ENCODE results near the gene LRRC55.
A peak's percentile ranks its signal among the peaks of the same experiment; 100 is the strongest.

The LRRC55 gene

DNA sequence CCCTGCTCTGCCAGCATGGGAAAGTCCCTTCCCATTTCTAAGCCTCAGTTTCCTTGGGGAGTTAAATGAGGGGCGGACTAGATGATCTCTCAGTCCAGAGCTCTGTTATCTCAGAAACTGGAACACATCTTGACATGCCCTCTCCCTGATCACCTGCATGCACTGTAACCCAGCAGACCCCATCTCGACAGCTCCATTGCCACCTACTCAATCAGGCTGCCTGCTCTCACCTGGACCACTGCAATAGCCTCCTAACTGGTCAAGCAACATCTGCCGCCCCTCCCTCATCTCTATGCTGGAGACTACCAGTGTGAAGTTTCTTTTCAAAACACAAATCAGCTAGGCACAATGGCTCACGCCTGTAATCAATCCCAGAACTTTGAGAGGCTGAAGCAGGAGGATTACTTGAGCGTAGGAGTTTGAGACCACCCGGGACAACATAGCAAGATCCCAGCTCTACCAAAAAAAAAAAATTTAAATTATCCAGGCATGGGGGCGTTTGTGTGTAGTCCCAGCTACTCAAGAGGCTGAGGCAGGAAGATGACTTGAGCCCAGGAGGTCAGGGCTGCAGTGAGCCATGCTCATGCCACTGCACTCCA lies 22.2 kb downstream of the LRRC55 start:
- DNase-seq: no peak

DNA sequence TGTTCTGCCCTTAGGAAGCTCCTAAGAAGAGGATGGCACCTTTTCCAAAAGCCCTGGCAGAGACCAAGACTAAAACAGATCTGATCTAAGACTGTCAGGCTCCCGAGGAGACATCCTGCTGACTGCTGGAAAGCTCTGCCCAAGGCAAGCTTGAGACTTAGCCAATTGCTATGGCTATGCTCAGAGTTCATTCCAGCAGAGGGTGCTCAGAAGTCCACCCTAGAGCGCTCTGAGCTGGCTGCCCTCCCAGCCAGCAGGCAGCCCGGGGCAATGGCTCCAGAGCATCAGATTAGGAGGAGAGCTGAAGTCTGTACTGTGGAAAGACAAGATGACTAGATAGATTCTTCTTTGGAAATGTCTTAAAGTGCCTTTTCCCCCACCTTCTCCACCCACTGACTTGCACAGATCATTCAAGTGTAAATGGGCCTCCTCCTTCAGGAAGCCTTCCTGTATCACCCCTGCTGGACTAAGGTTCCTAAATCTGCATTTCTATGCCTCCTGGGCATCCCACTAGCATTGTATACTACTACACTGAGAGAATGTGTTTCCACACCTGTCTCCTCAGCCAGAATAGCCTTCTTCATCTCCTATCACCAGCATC lies 23.4 kb downstream of the LRRC55 start:
- DNase-seq: no peak

DNA sequence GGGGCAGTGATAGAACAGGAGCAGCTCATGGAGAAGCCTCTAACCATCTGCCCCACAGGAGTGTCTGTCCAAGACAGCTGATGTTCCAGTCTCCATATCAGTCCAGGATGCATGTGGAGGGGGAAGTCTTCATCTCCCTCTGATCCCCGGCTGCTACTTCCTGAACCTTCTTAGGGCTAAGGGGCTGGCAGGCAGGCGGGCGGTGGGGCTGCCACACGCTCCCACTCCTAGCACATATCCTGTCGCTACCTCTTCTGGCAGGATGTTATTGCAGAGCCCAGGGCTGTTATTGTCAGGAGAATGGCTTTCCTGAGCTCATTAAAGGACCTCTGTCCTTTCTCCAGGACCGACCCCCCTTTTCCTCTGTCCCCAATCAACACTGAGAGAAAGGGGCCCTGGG lies 25.4 kb downstream of the LRRC55 start:
- DNase-seq: no peak

DNA sequence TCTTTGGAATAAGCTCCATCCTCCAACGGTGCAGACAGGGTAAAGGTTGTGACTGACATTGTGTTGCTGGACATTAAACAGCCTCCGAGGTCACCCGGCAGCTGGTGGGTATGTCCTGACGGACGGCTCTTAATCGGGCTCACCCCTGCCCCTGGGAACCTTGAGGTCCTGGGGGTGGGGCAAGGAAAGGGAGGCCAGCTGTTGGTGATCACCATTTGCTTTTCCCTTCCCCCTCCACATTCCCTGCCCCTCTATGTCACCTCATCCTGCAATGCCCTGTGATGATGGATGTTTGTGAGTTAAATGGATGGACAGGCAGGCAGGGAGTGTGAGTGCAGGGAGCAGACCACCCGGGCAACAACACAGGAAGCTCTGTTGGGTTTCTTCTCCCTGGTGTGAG lies 29.0 kb downstream of the LRRC55 start:
- DNase-seq: no peak

DNA sequence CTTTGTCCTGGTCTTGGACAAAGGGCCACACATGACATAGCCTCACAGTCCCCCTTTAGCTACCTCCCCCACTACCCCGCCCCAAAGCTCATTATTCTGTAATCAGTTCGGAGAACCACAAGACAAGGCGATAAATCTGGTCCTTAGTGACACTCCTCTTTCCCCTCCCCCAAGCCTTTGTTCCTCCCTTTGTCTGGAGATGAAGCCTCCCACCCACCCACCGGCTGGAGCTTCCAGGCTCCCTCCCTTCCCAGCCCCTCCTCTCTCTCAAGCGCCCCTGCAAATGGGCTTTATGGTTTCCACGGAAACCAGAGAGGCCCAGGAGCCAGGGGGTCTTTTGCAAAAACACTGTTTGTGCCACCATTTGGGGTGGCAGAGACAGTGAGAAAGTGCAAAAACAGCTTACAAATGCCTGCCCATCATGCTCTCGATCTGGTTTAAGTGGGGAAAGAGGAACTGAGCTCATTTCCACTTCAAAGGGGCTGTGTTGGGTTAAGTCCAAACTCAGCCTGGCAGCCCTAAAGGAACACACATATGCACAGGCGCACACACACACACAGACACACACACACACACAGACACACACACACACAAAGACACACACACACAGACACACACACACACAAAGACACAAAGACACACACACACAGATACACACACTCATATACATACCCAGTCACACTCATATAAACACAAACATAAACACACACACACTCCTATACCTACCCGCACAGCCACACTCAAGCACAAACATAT lies 31.8 kb downstream of the LRRC55 start:
- DNase-seq: peak; percentile 1

DNA sequence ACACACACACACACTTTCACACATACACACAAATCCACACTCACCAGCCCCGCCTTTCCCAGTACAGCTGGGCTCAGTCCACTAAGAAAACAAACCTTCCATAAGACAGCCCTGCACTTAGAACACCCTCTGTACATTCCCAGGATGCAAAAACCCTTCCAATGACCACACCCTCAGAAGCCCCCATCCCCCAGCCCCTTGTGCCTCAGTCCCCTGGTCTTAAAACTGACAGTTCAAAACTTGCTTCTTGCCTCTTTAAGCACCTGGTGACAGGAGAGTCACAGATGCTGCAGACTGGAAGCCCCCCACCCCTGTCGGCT lies 32.3 kb downstream of the LRRC55 start:
- no peak for DNase-seq

DNA sequence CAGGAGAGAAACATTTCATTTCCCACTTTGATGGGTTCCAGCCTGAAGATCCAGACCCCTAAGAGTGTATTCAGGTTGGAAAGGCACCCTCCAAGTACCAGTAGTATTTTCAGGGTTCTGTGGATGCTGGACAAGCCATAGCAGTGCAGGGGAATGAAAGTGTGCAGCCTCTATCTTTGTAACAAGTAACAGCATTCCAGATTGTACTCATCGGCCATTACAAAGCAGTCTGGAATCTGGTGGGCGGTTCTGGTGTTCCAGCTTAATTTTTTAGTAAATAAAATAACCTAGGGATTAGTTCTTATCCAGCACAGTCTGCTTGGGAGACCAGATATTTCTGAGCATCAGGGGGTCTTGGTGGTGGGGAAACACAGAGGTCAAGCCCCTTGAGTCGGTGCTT lies 32.7 kb downstream of the LRRC55 start:
- no peak for DNase-seq

DNA sequence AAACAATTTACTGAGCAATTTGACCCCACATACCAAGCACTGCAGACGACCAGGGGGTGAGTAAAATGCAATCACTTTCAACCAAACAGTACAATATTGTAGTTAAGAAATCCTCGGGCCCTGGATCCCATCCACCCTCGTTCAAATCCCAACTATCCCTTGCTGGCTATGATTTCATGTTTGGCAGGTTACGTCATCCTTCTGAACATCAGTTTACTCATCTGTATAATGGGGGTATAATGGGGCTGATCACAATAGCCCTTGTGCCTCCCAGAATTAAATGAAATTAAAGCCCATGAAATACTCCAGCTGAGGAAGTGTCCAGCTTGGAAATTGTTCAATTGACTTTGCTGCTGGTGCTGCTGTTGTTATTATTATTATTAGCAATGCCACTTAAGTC lies 34.7 kb downstream of the LRRC55 start:
- no peak for DNase-seq

DNA sequence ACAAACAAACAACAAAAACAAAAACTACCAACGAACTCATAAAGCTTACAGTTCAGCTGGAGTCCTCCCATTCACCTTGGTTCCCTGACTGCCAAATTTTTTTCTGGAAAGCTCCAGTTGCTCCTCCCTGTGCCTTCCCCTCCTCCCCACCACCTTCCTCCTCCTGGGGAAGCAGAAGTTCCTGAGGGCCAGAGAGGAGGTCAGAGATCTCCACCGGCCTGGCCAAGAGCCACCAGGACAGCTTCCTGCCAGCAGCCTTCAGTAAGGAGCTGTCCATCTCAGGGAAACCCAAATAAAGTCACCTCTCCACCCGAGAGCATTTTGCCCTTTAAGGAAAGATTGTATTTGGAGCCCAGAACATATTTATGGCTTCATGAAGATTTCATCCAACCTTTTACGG lies 35.3 kb downstream of the LRRC55 start:
- DNase-seq: no peak

DNA sequence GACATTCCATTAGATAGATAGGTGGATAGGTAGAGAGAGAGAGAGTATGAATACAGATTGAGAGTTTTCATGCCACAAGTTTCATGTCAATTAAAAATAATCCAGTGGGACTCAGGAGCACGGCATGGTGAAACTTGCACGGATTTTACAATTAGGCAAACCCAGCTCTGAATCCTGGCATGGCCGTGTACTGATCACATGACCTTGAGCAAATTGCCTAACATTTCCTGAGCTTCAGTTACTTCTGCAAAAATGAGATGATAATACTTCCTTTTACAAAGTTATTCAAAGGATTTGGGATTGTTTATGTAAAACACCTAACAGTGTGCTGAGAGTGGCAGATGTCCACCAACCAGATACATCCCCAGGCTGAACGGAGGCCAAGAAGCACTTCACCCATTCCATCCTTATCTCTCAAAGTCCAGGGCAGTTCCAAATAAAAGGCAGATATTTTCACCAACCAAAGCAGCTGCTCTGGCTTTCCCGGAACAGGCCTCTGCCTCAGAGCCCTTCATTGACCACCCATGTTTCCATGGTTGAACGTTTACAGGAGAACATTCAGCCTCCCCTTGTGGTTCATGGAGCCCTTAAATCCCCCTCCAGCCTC lies 37.4 kb downstream of the LRRC55 start:
- DNase-seq: no peak

DNA sequence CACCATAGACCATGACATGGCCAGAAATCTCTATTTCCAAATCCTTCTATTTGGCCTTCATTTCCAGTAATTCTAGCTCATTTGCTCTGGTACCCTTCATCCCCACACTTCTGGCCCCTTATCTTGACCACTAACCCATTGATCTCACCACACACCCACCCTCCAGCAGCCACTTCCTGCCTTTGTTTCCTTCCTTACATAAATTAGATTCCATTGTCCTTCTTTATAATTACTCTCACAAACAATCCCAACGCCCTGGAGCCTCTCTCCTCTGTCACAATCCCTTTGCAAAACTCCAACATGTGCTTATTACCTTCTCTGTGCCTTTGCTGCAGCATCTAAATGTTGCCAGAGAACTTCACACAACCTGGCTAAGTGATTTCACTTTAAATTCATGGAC lies 40.5 kb downstream of the LRRC55 start:
- no peak for DNase-seq

DNA sequence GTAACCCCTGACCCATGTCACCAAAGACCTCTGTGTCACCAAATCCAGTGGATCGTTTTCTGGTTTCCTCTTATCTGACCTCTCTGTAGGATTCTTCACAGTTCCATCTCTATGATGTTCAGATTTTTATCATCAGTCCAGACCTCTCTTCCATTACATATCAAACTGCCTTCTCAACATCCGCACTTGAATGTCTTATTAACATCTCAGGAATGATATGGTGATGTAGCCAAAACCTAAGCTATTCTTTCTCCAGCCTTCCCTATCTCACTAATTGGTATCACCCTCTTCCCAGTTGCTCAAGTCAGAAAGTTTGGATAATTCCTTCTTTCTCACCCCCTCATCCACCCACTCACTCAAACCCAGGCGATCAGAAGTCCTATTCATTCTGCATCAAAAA lies 41.8 kb downstream of the LRRC55 start:
- no peak for DNase-seq

DNA sequence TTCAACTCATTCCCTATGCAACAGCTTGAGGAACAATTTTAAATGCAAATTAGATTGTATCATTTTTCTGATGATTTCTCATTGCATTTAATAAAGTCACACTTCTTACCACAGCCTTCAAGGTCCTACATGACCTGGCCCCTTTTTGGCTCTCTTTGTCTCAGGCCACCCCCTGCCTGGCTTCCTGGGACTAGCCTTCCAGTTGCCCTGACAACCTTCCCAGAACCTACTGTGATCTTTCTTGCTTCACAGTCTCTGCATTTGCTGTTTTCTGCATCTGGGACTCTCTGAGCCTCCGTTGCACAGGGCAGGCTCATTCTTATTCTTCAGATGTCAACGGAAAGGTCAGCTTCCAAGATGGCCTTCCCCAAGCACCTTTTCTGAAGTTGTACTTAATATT lies 42.4 kb downstream of the LRRC55 start:
- DNase-seq: no peak

DNA sequence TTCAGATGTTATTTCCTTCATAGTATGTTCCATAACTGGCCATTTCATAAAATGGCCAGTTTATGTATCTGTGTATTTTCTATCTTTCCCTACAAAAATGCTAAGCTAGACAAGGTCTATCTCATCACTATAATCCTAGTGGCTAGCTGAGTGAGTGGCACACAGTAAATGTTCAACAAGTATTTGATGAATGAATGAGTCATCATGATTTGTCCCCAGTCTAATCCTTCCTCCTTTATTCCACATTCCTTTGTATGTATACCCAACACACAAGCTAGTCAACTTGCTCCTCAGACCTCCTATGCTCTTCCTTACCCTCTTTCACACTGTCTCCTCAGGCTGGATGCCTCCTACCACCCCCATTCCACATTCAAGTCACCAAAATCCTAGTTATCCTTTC lies 42.8 kb downstream of the LRRC55 start:
- no peak for DNase-seq

DNA sequence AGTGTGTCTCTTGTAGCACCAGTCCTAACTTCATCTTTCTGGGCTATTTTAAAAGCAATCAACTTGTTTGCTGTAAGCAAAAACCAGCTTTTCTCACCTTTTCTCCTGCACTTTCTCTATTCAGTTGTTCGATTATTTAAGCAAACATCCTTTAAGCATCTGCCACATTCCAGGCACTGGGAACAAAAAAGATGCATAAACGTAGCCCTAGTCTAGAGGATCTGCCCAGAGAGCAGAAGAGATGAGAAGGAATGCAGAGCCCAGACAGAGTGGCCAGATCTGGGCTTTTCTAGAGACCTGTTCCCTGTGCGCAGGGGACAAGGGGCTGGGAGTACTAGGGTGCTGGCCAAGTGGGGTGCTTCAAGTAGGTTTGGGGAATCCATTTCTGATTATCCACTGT lies 46.8 kb downstream of the LRRC55 start:
- DNase-seq: no peak

DNA sequence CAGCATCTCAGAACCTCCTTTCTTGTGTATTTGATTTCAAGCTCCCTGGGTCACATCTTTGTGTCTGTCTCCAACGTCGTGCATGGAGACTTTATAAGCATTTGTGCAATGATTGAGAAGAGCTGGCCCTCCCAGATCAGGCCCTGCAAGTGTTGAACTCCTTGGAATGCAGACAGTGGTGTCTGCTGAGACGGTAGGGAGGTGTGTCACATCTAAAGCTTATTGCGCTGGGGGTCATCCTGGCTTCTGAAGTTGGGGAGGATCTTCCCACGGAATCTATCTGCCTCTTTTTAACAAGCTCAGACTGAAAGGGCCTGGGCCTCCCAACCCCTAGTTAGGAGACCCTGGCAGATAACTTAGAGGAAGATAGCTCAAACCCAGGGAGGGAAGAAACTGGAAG lies 48.6 kb downstream of the LRRC55 start:
- no peak for DNase-seq

DNA sequence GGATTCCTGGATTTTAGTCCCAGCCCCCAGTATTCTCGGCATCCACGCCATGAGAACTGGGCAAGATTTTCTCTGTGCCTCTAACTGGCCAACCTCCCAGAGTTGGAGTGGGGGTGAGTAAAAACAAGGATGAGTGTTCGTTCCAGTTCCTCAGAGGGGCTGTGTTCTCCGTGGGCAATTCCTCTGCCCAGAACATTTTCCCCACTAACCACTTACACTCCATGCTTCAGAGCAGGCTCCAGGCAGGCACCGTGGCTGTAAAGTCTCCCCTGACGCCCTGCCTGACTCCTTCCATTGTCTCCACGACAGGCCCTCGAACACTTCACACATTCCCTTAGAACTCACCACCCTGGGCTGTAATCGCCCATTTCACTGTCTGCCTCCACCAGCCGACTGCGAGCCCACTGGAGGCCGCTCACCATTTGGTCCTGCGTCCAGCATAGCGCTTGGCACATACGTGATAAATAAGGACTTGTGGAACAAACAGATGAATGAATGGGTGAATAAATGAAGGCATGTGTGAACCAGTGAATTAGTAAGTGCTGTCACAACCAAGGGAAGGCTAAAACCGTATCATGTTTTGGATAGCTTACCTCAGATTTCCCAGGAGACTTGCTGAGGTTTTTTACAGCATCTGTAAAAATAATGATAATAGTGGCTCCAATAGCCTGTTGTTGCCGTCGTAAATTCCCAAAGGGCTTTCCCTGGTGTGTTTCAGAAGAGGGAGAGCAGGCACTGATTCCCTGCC lies 49.2 kb downstream of the LRRC55 start:
- no peak for DNase-seq

DNA sequence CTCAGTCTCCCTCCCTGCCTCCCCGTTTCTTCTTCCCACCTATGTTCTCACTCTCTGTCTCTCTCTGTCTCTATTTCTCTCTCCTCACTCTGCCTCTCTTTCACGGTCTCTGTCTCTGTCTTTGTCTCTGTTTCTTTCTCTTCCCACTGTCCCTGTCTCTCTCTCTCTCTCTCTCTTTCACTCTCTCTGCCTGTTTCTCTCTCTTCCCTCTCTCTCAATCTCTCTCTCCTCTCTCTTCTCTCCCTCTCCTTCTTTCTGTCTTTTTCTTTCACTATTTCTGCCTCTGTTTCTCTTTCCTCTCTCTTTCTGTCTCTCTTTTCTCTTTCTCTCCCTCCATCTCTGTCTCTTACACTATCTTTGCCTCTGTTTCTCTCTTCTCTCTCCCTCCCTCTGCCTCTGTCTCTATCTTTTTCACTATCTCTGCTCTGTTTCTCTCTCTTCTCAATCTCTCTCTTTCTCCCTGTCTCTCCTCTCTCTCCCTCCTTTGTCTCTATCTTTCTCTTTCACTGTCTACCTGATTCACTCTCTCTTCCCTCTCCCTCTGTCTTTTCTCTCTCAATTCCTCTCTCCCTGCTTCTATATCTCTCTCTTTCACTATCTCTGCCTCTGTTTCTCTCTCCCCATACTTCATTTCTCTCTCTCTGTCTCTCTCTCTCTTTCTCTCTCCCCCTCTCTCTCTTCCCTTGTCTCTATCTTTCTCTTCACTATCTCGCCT lies 49.9 kb downstream of the LRRC55 start:
- no peak for DNase-seq

DNA sequence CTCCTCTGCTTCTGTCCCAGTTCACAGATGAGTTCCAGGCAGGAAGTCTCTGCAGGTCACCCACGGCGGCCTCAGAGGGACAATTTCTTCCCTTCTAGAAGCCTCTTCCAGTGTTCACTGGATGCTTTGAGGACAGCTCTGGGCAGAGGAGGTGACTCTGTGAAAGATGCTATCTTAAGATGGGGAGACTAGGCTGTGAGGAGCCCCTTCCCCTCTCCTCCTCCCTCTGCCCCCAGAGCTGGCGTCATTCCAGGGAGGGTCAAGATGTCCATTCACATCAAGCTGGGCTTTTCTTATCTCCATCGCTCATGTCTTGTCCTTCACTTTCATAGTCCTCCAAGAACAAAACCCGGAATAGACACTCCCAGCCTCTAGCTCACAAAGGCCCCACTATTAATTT lies 51.9 kb downstream of the LRRC55 start:
- no peak for DNase-seq

DNA sequence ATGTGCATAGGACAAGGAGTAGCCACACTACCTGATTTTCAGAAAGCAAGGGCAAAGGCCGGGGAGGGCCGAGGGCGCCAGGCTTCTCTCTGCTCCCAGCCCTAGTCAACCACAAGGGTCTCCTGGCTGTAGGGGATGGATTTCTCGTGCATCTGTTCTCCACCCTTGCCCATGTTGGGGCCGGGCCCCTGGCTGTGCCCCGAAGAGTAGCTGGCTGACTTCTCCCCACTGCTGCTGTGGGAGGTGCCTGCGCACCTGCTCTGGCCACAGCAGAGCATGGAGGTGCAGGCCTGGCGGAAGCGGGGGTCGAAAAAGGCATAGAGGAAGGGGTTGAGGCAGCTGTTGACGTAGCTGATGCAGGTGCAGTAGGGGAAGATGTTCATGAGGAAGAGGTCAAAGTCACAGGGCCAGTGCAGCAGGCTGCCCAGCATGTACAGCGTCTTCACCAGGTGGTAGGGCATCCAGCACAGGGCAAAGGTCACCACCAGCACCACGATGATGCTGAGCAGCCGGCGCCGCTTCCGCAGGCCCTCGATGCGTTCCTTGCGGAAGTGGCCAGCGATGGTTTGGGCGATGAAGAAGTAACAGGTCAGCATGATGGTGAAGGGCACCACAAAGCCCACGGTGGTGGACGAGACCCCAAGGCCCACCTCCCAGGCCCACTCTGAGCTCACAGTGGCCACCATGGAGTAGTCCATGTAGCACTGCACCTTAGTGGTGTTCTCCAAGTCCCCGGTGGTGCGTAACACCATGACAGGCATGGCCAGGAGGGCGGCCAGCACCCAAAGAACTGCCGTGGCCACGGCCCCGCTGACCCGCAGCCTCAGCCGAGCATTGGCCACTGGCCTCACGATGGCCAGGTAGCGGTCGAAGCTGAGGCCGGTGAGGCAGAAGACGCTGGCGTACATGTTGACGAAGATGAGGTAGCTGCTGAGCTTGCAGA lies 54.3 kb downstream of the LRRC55 start:
- DNase-seq: no peak

DNA sequence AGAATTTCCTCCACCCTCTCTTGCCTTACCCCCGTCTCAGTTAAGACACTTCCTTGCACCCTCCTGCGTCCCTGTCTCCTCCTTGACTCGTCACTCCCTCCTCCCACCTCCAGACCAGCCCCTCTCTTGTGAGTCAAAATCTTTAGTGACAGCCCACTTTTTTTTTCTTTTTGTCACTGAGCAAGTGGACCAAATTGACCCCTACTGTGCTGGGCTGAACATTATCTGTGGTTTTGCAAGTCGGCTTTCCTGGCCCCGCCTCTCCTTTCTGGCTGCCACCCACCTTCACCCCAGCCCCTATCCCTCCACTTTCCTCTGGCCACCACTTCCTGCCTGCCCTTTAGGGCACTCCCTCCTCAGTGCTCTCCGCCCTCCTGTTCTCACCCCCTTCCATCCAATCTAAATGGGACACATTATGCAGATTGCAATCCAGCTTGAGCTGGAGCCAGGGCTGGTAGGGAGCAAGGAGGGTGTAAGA lies 55.5 kb downstream of the LRRC55 start, which contains the start of gene APLNR:
Gene APLNR (minus strand): TSS at position 47 of the 478 bp plus-strand sequence. CDS start 246 bp downstream, outside the sequence.
- no peak for DNase-seq
